NB4 (cell line): ENCODE data around the gene MCC.

ENCODE experiments used
- DNase-seq: peaks from one replicate; pipeline ENCODE4 v3.0.0; 2010; ENCODE audit warnings: low read depth
- H3K4me3 ChIP-seq: one replicate; pipeline ENCODE4 v1.5.1; 2011; ENCODE audit warnings: mild to moderate bottlenecking, low read depth, low read length, moderate library complexity
- MYC ChIP-seq: IDR thresholded peaks from 2 replicates; pipeline ENCODE4 v1.6.1; 2011; ENCODE audit warnings: low read depth, low read length
- POLR2A ChIP-seq: IDR thresholded peaks from 2 replicates; pipeline ENCODE4 v1.6.1; 2011; ENCODE audit warnings: mild to moderate bottlenecking; ENCODE audit not compliant: insufficient read length; ENCODE audit errors: extremely low read depth
- TF ChIP-seq, protein P1 (sequence below): IDR thresholded peaks from 2 replicates; pipeline ENCODE4 v1.6.1; 2011; ENCODE audit warnings: low read depth, low read length
- TF ChIP-seq, protein P2 (sequence below): IDR thresholded peaks from one replicate; pipeline ENCODE4 v1.5.1; 2012; ENCODE audit warnings: low read depth, low read length

MCC gene

DNA sequence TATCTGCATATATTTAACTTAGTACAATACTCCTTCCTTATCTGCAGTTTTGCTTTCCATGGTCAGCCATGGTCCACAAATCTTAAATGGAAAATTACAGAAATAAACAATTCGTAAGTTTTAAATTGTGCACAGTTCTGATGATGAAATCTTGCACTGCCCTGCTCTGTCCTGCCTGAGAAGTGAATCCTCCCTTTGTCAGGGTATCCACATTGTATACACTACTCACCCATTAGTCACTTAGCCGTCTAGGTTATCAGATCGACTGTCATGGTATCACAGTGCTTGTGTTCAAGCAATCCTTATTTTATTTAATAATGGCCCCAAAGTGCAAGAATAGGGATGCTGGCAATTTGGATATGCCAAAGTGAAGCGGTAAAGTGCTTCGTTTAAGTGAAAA is 16.9 kb upstream of the MCC start:
- H3K4me3 ChIP-seq, result no peak overlapping the region
- TF ChIP-seq, protein P1, sequence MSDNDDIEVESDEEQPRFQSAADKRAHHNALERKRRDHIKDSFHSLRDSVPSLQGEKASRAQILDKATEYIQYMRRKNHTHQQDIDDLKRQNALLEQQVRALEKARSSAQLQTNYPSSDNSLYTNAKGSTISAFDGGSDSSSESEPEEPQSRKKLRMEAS, result no peak
- TF ChIP-seq MYC, result no peak
- TF ChIP-seq POLR2A, result no peak
- TF ChIP-seq, protein P2, sequence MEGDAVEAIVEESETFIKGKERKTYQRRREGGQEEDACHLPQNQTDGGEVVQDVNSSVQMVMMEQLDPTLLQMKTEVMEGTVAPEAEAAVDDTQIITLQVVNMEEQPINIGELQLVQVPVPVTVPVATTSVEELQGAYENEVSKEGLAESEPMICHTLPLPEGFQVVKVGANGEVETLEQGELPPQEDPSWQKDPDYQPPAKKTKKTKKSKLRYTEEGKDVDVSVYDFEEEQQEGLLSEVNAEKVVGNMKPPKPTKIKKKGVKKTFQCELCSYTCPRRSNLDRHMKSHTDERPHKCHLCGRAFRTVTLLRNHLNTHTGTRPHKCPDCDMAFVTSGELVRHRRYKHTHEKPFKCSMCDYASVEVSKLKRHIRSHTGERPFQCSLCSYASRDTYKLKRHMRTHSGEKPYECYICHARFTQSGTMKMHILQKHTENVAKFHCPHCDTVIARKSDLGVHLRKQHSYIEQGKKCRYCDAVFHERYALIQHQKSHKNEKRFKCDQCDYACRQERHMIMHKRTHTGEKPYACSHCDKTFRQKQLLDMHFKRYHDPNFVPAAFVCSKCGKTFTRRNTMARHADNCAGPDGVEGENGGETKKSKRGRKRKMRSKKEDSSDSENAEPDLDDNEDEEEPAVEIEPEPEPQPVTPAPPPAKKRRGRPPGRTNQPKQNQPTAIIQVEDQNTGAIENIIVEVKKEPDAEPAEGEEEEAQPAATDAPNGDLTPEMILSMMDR, result no peak
- DNase-seq, result no peak

DNA sequence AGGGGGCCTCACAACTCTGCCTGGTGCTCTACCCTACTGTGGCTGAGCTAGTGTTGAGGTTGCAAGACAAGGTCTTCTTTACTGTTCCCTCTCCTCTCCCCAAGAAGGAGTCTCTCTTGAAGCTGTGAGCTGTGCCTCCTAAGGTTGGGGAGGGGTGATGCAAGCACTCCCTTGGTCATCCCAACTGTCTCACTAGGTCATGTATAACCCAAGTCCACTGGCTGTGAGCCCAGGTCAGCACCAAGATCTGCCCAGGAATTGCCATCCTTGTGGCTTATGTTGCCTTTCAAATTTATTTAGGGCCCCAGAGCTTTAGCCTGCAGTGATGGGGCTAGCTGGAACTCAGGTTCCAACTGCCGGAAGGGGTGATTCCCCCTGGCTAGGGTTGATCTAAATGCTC is 14.9 kb upstream of the MCC start:
- H3K4me3 ChIP-seq, result no peak overlapping the region
- DNase-seq, result no peak
- TF ChIP-seq POLR2A (no peak), MYC (no peak)
- TF ChIP-seq, protein P1, result no peak
- TF ChIP-seq, protein P2, result no peak

DNA sequence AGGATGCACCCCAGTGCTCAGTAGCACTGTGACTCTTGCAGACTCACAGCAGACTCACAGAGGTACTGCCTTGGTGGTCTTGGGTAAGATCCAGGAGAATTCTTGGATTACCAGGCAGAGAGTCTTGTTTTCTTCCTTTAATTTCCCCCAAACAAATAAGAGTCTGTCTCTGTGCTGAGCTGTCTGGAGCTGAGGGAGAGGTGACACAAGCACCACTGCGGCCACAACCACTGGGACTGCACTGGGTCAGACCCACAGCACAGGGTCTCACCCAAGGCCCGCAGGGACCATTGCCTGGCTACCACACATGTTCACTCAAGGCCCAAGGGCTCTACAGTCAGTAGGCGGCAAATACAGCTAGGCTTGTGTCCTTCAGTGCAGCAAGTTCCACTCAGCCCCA is 13.8 kb upstream of the MCC start:
- no peak for DNase-seq
- no peak overlapping the region for H3K4me3 ChIP-seq
- TF ChIP-seq POLR2A, result no peak
- TF ChIP-seq, protein P2, result no peak
- TF ChIP-seq, protein P1, result no peak
- no peak for TF ChIP-seq MYC

DNA sequence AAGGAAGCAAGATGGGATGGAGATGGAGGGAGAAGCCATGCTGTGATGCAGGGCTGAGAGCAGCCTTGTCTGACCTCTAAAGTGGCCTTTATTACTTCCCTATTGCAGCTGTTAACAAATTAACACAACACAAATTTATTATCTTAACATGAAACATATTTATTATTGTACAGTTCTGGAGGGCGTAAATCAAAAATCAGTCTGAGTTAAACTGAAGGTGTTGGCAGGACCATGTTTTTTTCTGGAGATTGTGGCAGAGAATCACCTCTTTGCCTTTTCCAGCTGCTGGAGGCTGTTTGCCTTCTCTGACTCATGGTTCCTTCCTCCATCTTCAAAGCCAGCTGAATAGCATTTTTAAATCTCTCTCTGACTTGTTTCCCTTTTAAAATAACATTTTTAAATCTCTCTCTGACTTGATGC is 7.2 kb upstream of the MCC start:
- DNase-seq, result no peak
- no peak overlapping the region for H3K4me3 ChIP-seq
- TF ChIP-seq, protein P1, result no peak
- TF ChIP-seq POLR2A (no peak), MYC (no peak)
- TF ChIP-seq, protein P2, result no peak

DNA sequence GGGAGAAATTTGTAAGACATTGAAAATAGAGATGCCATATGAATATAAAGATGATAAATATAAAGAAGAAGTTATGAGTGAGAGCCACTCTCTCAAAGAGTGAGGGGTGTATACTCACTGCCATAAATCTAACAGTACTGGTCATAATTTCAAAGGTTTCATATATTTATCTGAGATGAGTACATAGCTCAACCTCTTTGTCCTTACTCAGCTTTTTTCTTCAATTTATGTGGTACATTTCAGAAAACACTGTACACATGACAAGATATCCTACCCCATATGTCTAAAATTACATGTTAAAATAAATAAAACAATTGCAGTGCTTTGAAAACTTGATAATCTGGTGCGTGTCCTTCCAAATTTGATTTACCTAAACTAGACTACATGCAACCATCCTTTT is 5.2 kb upstream of the MCC start:
- no peak for DNase-seq
- no peak overlapping the region for H3K4me3 ChIP-seq
- TF ChIP-seq POLR2A (no peak), MYC (no peak)
- TF ChIP-seq, protein P2, result no peak

DNA sequence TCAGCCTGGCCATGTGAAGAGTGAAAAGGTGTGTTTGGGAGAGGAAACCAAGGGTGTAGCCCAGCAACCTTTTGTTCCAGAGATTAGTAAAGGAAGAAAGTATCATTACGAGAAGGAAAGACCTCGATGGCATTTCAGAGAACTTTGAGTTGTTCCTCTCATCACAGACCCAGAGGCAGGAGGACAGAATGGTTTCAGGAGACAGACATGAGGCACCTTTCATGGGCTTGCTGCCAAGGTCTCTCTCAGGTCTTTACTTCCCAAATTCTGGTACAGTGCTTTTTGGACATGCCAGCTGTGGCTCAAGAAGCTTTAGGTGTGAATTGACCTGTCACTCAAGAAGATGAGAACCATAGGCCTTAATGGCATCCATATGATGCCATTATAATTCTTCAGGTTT is 2.8 kb upstream of the MCC start:
- TF ChIP-seq, protein P1, result no peak
- TF ChIP-seq MYC (no peak), POLR2A (no peak)
- TF ChIP-seq, protein P2, result no peak
- H3K4me3 ChIP-seq, result no peak overlapping the region

More for the DNA sequence above, 2.8 kb upstream of the MCC start:
- no peak for DNase-seq
